Mammary epithelial cell (primary cell): ENCODE results near the gene PKIG.
A peak's percentile ranks its signal among the peaks of the same experiment; 100 is the strongest.

Experiments
- EZH2 ChIP-seq: IDR thresholded peaks from 2 replicates; pipeline ENCODE4 v1.6.1; 2012; ENCODE audit warnings: low read length, inconsistent platforms, borderline replicate concordance
- TF ChIP-seq, protein P1 (sequence below), 2 donors: IDR thresholded peaks in 1 of 2; conservative IDR thresholded peaks in 1 of 2; 2 replicates each; pipeline ENCODE4 v1.5.1; 2011 to 2012; ENCODE audit warnings: inconsistent platforms in 2 of 2, low read length in 2 of 2, mild to moderate bottlenecking in 2 of 2, control low read depth in 1 of 2, low read depth in 1 of 2; ENCODE audit not compliant: insufficient read depth in 1 of 2; ENCODE audit errors: extremely low read depth in 1 of 2

DNA sequence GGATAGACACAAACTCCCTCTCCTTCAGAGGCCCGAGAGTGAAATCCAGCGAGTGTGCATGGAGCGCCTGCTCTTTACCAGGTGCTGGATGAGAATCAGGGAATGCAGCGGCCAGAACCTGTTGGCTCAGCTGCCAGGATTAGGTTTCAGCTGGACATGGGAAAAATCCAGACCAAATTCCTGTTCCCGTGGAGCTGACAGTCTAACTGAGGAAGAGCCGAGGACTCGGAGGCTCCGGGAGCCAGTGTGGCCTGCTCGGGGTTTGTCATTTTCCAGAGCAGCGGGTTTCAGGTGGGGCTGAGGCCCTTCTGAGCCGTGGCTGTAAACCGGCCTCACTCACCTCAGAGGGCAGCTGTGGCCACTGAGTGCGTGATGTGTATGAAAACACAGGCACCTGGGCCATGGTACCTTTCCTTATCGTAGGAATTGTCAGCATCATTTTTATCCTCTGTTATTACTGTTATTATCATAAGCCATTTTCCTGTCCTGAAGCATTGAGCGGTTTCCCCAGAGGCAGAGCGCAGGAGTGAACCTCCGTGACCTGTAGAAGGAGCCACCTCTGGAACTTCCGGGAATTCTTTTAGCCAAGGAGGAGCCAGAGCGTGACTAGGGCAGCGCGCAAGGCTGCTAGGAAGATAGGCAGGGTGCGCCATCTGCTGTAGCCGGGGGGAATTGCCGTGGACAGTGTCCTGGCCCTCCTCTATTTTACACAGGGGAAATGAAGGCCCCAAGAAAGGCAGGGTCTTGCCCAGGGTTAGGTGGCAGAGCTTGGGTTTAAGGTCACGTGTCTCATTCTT lies 27.3 kb downstream of the PKIG start:
- TF ChIP-seq, protein P1, sequence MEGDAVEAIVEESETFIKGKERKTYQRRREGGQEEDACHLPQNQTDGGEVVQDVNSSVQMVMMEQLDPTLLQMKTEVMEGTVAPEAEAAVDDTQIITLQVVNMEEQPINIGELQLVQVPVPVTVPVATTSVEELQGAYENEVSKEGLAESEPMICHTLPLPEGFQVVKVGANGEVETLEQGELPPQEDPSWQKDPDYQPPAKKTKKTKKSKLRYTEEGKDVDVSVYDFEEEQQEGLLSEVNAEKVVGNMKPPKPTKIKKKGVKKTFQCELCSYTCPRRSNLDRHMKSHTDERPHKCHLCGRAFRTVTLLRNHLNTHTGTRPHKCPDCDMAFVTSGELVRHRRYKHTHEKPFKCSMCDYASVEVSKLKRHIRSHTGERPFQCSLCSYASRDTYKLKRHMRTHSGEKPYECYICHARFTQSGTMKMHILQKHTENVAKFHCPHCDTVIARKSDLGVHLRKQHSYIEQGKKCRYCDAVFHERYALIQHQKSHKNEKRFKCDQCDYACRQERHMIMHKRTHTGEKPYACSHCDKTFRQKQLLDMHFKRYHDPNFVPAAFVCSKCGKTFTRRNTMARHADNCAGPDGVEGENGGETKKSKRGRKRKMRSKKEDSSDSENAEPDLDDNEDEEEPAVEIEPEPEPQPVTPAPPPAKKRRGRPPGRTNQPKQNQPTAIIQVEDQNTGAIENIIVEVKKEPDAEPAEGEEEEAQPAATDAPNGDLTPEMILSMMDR (conservative IDR thresholded peaks at IDR 0.05 in 1 of 2, IDR thresholded peaks at IDR 0.05 in 1 of 2; ENCODE audit: extremely low read depth in 1 of 2, insufficient read depth in 1 of 2, low read depth in 1 of 2, low read length in 2 of 2) = peak; percentile 99 to 100
- TF ChIP-seq EZH2 = no peak
